GM10847 (cell line): ENCODE data around the gene AKAP1.

ENCODE experiments used
- POLR2A ChIP-seq: IDR thresholded peaks from 2 replicates; pipeline ENCODE4 v1.6.1; 2011; ENCODE audit not compliant: insufficient read length; ENCODE audit errors: extremely low read depth

AKAP1 gene

GRCh38 chr17:57071991-57072944, 12.8 kb upstream of the AKAP1 start:
- TF ChIP-seq POLR2A: no peak

- no peak for TF ChIP-seq POLR2A
Measured at GRCh38 chr17:57073626-57074025, 11.4 kb upstream of the AKAP1 start.

- TF ChIP-seq POLR2A: no peak
Measured at GRCh38 chr17:57075193-57075592, 9.9 kb upstream of the AKAP1 start.

- no peak for TF ChIP-seq POLR2A
Measured at GRCh38 chr17:57075785-57076184, 9.3 kb upstream of the AKAP1 start.

- TF ChIP-seq POLR2A: no peak
Measured at GRCh38 chr17:57077000-57077399, 8.0 kb upstream of the AKAP1 start.

- no peak for TF ChIP-seq POLR2A
Measured at GRCh38 chr17:57078274-57078673, 6.8 kb upstream of the AKAP1 start.

- TF ChIP-seq POLR2A: no peak
Measured at GRCh38 chr17:57080718-57081117, 4.3 kb upstream of the AKAP1 start.

GRCh38 chr17:57082441-57082840, 2.6 kb upstream of the AKAP1 start:
- TF ChIP-seq POLR2A: no peak

GRCh38 chr17:57084361-57084801, 665 bp upstream of the AKAP1 start:
- TF ChIP-seq POLR2A: no peak

- TF ChIP-seq POLR2A: no peak
Measured at GRCh38 chr17:57085448-57086068, 512 bp downstream of the AKAP1 start.

GRCh38 chr17:57086069-57086930, 1.3 kb downstream of the AKAP1 start:
- TF ChIP-seq POLR2A: no peak

GRCh38 chr17:57088298-57088697, 3.3 kb downstream of the AKAP1 start:
- no peak for TF ChIP-seq POLR2A

- no peak for TF ChIP-seq POLR2A
Measured at GRCh38 chr17:57089391-57089790, 4.3 kb downstream of the AKAP1 start.

- no peak for TF ChIP-seq POLR2A
Measured at GRCh38 chr17:57090560-57091185, 5.6 kb downstream of the AKAP1 start.

- no peak for TF ChIP-seq POLR2A
Measured at GRCh38 chr17:57091186-57091618, 6.2 kb downstream of the AKAP1 start.
